GM23248 (cell line): Measurements from ENCODE around the gene ETV6. TPM values are rescaled to one million over a fixed set of nuclear protein-coding genes. Genes with fewer than 3 reads are reported as not detected.

Source experiments
- DNase-seq: peaks from one replicate; pipeline ENCODE4 v3.0.0-alpha.2; 2015
- H2AFZ ChIP-seq: fragments of 200-600 bp; sonication (generic); 2 replicates; pipeline ENCODE4 v1.6.1; 2016; ENCODE audit warnings: antibody characterized with exemption
- H3F3A ChIP-seq: fragments of 200-600 bp; sonication (generic); 2 replicates; pipeline ENCODE4 v1.6.1; 2016; ENCODE audit warnings: mild to moderate bottlenecking, antibody characterized with exemption, mixed run types; ENCODE audit not compliant: insufficient read depth
- H3K27ac ChIP-seq: fragments of 200-600 bp; sonication (generic); 2 replicates; pipeline ENCODE4 v1.5.1; 2016; ENCODE audit warnings: mild to moderate bottlenecking
- H3K27me3 ChIP-seq: fragments of 200-600 bp; sonication (generic); replicated peaks from 2 replicates; pipeline ENCODE4 v1.6.1; 2016; ENCODE audit warnings: mild to moderate bottlenecking; ENCODE audit not compliant: insufficient read depth
- H3K36me3 ChIP-seq: fragments of 200-600 bp; sonication (generic); 2 replicates; pipeline ENCODE4 v1.6.1; 2016; ENCODE audit warnings: low read depth, mild to moderate bottlenecking
- H3K4me1 ChIP-seq: fragments of 200-600 bp; sonication (generic); 2 replicates; pipeline ENCODE4 v1.6.1; 2016; ENCODE audit warnings: mild to moderate bottlenecking; ENCODE audit not compliant: insufficient read depth
- H3K4me2 ChIP-seq: fragments of 200-600 bp; sonication (generic); one replicate; pipeline ENCODE4 v1.6.1; 2016; ENCODE audit warnings: mild to moderate bottlenecking; ENCODE audit not compliant: unreplicated experiment
- H3K4me3 ChIP-seq: fragments of 200-600 bp; sonication (generic); 2 replicates; pipeline ENCODE4 v1.5.1; 2016; ENCODE audit warnings: mild to moderate bottlenecking
- H3K79me2 ChIP-seq: fragments of 200-600 bp; sonication (generic); 2 replicates; pipeline ENCODE4 v1.6.1; 2016; ENCODE audit warnings: mild to moderate bottlenecking; ENCODE audit not compliant: insufficient read depth
- H3K9ac ChIP-seq: fragments of 200-600 bp; sonication (generic); 2 replicates; pipeline ENCODE4 v1.6.1; 2016; ENCODE audit warnings: mild to moderate bottlenecking
- H3K9me2 ChIP-seq: fragments of 200-600 bp; sonication (generic); 2 replicates; pipeline ENCODE4 v1.6.1; 2016; ENCODE audit warnings: mixed run types, mild to moderate bottlenecking, moderate library complexity; ENCODE audit not compliant: insufficient read depth
- H3K9me3 ChIP-seq: fragments of 200-600 bp; sonication (generic); one replicate; pipeline ENCODE4 v1.6.1; 2017; ENCODE audit warnings: low read depth
- H4K20me1 ChIP-seq: fragments of 200-600 bp; sonication (generic); 2 replicates; pipeline ENCODE4 v1.6.0; 2016; ENCODE audit not compliant: insufficient read depth
- EZH2 ChIP-seq: fragments of 200-600 bp; sonication (generic); IDR thresholded peaks from 2 replicates; pipeline ENCODE4 v1.6.1; 2018; ENCODE audit warnings: antibody characterized with exemption, mild to moderate bottlenecking; ENCODE audit not compliant: insufficient read depth, poor library complexity, severe bottlenecking
- EZH2phosphoT487 ChIP-seq: fragments of 200-600 bp; sonication (generic); IDR thresholded peaks from 2 replicates; pipeline ENCODE4 v1.6.1; 2018; ENCODE audit warnings: antibody characterized with exemption, moderate library complexity, mild to moderate bottlenecking, low read depth; ENCODE audit not compliant: insufficient read depth
- WGBS, 2 experiments: methylation state at CpG; one replicate each; pipeline ENCODE4 v1.1.6; 2015 to 2017; ENCODE audit warnings: low lambda C conversion rate in 2 of 2, low coverage in 1 of 2; ENCODE audit errors: missing lambda C conversion rate in 2 of 2; 5-methylcytosine and 5-hydroxymethylcytosine counted together
- in situ Hi-C: fragments of 300-500 bp; cut with MboI; formaldehyde crosslinking; loops from 2 replicates; pipeline ENCODE4 v1.15.0; 2020
- polyA plus RNA-seq: library from polyadenylated mRNA; unstranded; fragments of >200 nt; fragmentation: Nextera tagmentation; extraction: Ambion mirVana; gene quantifications from 2 replicates; pipeline ENCODE4 v1.2.1, GENCODE V29; 2016
- total RNA-seq: library from RNA; depleted of rRNA; stranded (reverse); fragments of >200 nt; shearing (Covaris generic); gene quantifications from 2 replicates; pipeline ENCODE4 v1.2.3, GENCODE V29; 2014

The ETV6 gene
- total and polyA plus RNA-seq, 2 experiments from 2014 or later: 2.5 to 10.4 TPM

DNA sequence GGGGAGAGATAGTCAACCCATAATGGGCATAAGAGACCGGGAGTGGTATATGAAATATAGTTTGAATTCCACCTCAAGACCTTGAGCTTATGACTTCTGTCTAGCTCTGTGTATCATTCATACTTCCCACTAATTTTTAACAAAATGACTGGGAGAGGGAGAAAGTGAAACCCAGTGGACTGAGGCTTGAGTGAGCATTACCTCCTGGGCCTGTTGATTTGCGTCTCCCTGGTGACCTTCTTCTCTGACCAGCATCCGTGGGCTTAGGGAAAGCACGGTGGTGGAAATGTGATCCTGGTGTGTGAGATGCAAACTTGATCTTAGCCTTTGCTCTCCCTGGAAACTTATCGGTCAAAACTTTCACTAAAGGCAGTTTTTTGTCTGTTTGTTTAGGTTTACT is 213.3 kb downstream of the ETV6 start:
- Histone ChIP-seq H3K36me3 (0 out of 2 replicates have a peak, but pooled peaks cover 4% of the 10 kb centered on the region), H3K9me3 (no peaks in the 10 kb centered on the region), H3K4me1 (peaks cover 26% of the 10 kb centered on the region), H3K9ac (peak overlapping the region; percentile 62), H3K9me2 (no peaks in the 10 kb centered on the region), H3K27me3 (no peaks in the 10 kb centered on the region), H3K4me3 (peak overlapping the region; percentile 38; the same call in 1 of the 2 replicates), H4K20me1 (no peaks in the 10 kb centered on the region), H3F3A (peaks cover 23% of the 10 kb centered on the region), H3K27ac (peak overlapping the region; percentile 78), H3K79me2 (0 out of 2 replicates have a peak, but pooled peaks cover 19% of the 10 kb centered on the region), H3K4me2 (peak overlapping the region; percentile 57), H2AFZ (peak overlapping the region; percentile 76)
- peak; percentile 79 for DNase-seq
- 38 to 39% methylated on average over 5 of the region's 5 CpGs for WGBS, 2 experiments
- in situ Hi-C loops: no loop called here
- TF ChIP-seq EZH2 (no peak), EZH2phosphoT487 (no peak)

DNA sequence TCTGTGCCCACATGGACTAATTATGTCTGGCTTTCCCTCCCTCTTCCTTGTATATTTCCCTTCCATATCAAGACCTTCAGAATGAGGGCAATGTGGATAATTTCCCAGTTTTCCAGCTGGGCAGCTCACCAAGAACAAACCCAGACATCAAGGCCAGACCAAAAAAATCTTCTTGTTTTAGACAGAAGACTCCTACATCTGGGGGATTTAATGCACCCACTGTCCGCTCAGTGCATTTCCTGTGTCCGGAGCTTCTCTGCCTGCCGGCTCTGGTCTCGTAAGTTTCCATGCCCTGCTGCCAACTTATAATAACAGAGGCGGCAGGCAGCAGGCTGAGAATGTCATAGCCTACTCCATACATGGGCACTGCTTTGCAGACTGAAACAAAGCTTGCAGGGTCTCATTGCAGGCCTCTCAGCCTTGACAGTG is 214.0 kb downstream of the ETV6 start:
- 10 to 18% methylated on average over 5 of the region's 5 CpGs for WGBS, 2 experiments
- DNase-seq: peak; percentile 78
- H3K4me1 ChIP-seq: peaks cover 26% of the 10 kb centered on the region
- peak overlapping the region; percentile 57 for H3K4me2 ChIP-seq
- peak overlapping the region; percentile 78 for H3K27ac ChIP-seq
- no peaks in the 10 kb centered on the region for H3K9me2 ChIP-seq
- TF ChIP-seq EZH2 (no peak), EZH2phosphoT487 (no peak)
- 0 out of 2 replicates have a peak, but pooled peaks cover 24% of the 10 kb centered on the region for H3K79me2 ChIP-seq
- peaks cover 23% of the 10 kb centered on the region for H3F3A ChIP-seq
- in situ Hi-C loops: no loop called here
- H3K9me3 ChIP-seq: no peaks in the 10 kb centered on the region
- H2AFZ ChIP-seq: peak overlapping the region; percentile 76
- 0 out of 2 replicates have a peak, but pooled peaks cover 4% of the 10 kb centered on the region for H3K36me3 ChIP-seq
- no peaks in the 10 kb centered on the region for H4K20me1 ChIP-seq
- peak overlapping the region; percentile 62 for H3K9ac ChIP-seq
- H3K27me3 ChIP-seq: no peaks in the 10 kb centered on the region
- peak overlapping the region; percentile 38; the same call in 1 of the 2 replicates for H3K4me3 ChIP-seq

GRCh38 chr12:11863988-11864387 is 214.5 kb downstream of the ETV6 start:
- peak overlapping the region; percentile 78 for H3K27ac ChIP-seq
- TF ChIP-seq EZH2phosphoT487: no peak
- TF ChIP-seq EZH2: no peak
- no peaks in the 10 kb centered on the region for H3K27me3 ChIP-seq
- H3K9me2 ChIP-seq: no peaks in the 10 kb centered on the region
- whole genome bisulfite sequencing, 2 experiments: 12 to 18% methylated on average over 3 of the region's 3 CpGs
- peak; percentile 47 for DNase-seq
- H3F3A ChIP-seq: peaks cover 23% of the 10 kb centered on the region
- peak overlapping the region; percentile 38; the same call in 1 of the 2 replicates for H3K4me3 ChIP-seq
- H3K9me3 ChIP-seq: no peaks in the 10 kb centered on the region
- H3K4me1 ChIP-seq: peaks cover 26% of the 10 kb centered on the region
- 0 out of 2 replicates have a peak, but pooled peaks cover 24% of the 10 kb centered on the region for H3K79me2 ChIP-seq
- H3K36me3 ChIP-seq: 0 out of 2 replicates have a peak, but pooled peaks cover 4% of the 10 kb centered on the region
- H3K9ac ChIP-seq: peak overlapping the region; percentile 62
- in situ Hi-C loops: no loop called here
- peak overlapping the region; percentile 57 for H3K4me2 ChIP-seq
- H2AFZ ChIP-seq: peak overlapping the region; percentile 76
- no peaks in the 10 kb centered on the region for H4K20me1 ChIP-seq

GRCh38 chr12:11865824-11866223 is 216.3 kb downstream of the ETV6 start:
- H4K20me1 ChIP-seq: no peaks in the 10 kb centered on the region
- in situ Hi-C loops: no loop called here

More at GRCh38 chr12:11865824-11866223, 216.3 kb downstream of the ETV6 start:
- H3K4me1 ChIP-seq: peaks cover 26% of the 10 kb centered on the region
- no peak overlapping the region for H3K27ac ChIP-seq
- peaks cover 23% of the 10 kb centered on the region for H3F3A ChIP-seq
- no peak overlapping the region for H2AFZ ChIP-seq
- H3K36me3 ChIP-seq: peaks cover 15% of the 10 kb centered on the region; the same call in 1 of the 2 replicates
- no peaks in the 10 kb centered on the region for H3K9me2 ChIP-seq
- no peaks in the 10 kb centered on the region for H3K27me3 ChIP-seq
- DNase-seq: no peak
- H3K79me2 ChIP-seq: 0 out of 2 replicates have a peak, but pooled peaks cover 24% of the 10 kb centered on the region
- no peak overlapping the region for H3K9ac ChIP-seq
- H3K4me2 ChIP-seq: no peak overlapping the region
- H3K9me3 ChIP-seq: no peaks in the 10 kb centered on the region
- WGBS, 2 experiments: 83 to 89% methylated on average over 4 of the region's 4 CpGs
- no peak overlapping the region for H3K4me3 ChIP-seq
- TF ChIP-seq EZH2 (no peak), EZH2phosphoT487 (no peak)
